Upper lobe of left lung (tissue), 4 donors: Measurements from ENCODE around the gene KIAA1549.

ENCODE experiments used
- CTCF ChIP-seq, 6 experiments: fragments of 450-650 bp in 4 of 6; fragments of 200-600 bp in 2 of 6; sonication (generic) in 2 of 6; IDR thresholded peaks; one replicate each; pipeline ENCODE4 v1.5.1; 2016 to 2019; ENCODE audit warnings: antibody characterized with exemption in 6 of 6
- EP300 ChIP-seq, 4 donors: sonication (generic); formaldehyde crosslinking; IDR thresholded peaks; one replicate each; pipeline ENCODE4 v1.5.1; 2017; ENCODE audit warnings: antibody characterized with exemption in 4 of 4, control low read depth in 2 of 4

GRCh38 chr7:138919216-138919615, 62.0 kb downstream of the KIAA1549 start:
- TF ChIP-seq CTCF (IDR thresholded peaks at IDR 0.05) (no peak), EP300 (IDR thresholded peaks at IDR 0.05) (no peak)
